K562 (cell line): ENCODE data around the gene LPIN3. TPM values are rescaled to one million over a fixed set of nuclear protein-coding genes. Genes with fewer than 3 reads are reported as not detected.

Experiments used
- ATAC-seq: fragments of 200-7000 bp; cut with Tn5 transposase; 3 replicates; pipeline ENCODE4 v1.9.1; 2020; ENCODE audit warnings: moderate library complexity
- BruUV-seq: library from RNA; stranded (reverse); fragments of 400-500 nt; replicated peaks from 2 replicates; lab custom pipeline; 2021; lab: Mats Ljungman, UMichigan
- CTCF ChIA-PET: fragments of 300-600 bp; formaldehyde crosslinking; extraction: SDS; loops from one replicate; lab custom pipeline; 2021; ENCODE audit warnings: low intra/inter-chr PET ratio; lab: Yijun Ruan, JAX
- POLR2A ChIA-PET: fragments of 300-600, 350-650 bp; sonication (Branson Sonifier 250); formaldehyde crosslinking; extraction: SDS; loops from one replicate; lab custom pipeline; 2021; ENCODE audit warnings: antibody characterized with exemption, inconsistent platforms; lab: Yijun Ruan, JAX
- DNase-seq, 4 experiments: peaks; one replicate each; pipeline versions ENCODE4 v3.0.0 to v3.0.0-alpha.2; 2011 to 2018; ENCODE audit warnings: low spot score in 3 of 4, mixed read lengths in 3 of 4; ENCODE audit errors: extremely low read depth in 1 of 4
- FAIRE-seq: peaks from 2 replicates; lab custom pipeline; 2011; peaks lifted over from hg19 to GRCh38; lab: Jason Lieb, UNC
- H2AFZ ChIP-seq: 2 replicates; pipeline ENCODE4 v1.6.0; 2011; ENCODE audit warnings: low read depth, low read length, control low read depth, inconsistent platforms
- H3K27ac ChIP-seq: fragments of 200-600 bp; 3 replicates; pipeline ENCODE4 v1.8.0; 2011; ENCODE audit warnings: low read depth, mild to moderate bottlenecking, control low read depth, inconsistent platforms, low read length, moderate library complexity, mixed read lengths; ENCODE audit errors: extremely low read depth
- H3K27me3 ChIP-seq, 2 experiments: fragments of 300-600 bp in 1 of 2; 2 replicates in 1 of 2; 3 replicates in 1 of 2; pipeline versions ENCODE4 v1.6.0 to v1.8.0; 2011; ENCODE audit warnings: inconsistent platforms in 2 of 2, low read length in 2 of 2, mild to moderate bottlenecking in 1 of 2, mixed read lengths in 1 of 2, moderate library complexity in 1 of 2; ENCODE audit not compliant: control insufficient read depth in 2 of 2, insufficient read depth in 2 of 2
- H3K36me3 ChIP-seq: fragments of 300-600 bp; 3 replicates; pipeline ENCODE4 v1.8.0; 2011; ENCODE audit warnings: mild to moderate bottlenecking, low read length, inconsistent platforms; ENCODE audit not compliant: control insufficient read depth, insufficient read depth
- H3K4me1 ChIP-seq, 2 experiments: fragments of 200-600 bp in 1 of 2; replicated peaks in 1 of 2; 2 replicates in 1 of 2; 3 replicates in 1 of 2; pipeline versions ENCODE4 v1.5.1 to v1.8.0; 2011; ENCODE audit warnings: inconsistent platforms in 2 of 2, low read length in 2 of 2, mild to moderate bottlenecking in 1 of 2, mixed read lengths in 1 of 2, moderate library complexity in 1 of 2; ENCODE audit not compliant: control insufficient read depth in 2 of 2, insufficient read depth in 2 of 2
- H3K4me2 ChIP-seq: 2 replicates; pipeline ENCODE4 v1.6.1; 2011; ENCODE audit warnings: low read length, control low read depth, inconsistent platforms, mixed read lengths; ENCODE audit not compliant: insufficient read depth
- H3K4me3 ChIP-seq: fragments of 200-600 bp; sonication (generic), shearing (Covaris generic); 2 replicates; pipeline ENCODE4 v1.5.1; 2016; ENCODE audit warnings: control low read depth, inconsistent platforms
- H3K79me2 ChIP-seq: fragments of 200-600 bp; 3 replicates; pipeline ENCODE4 v1.8.0; 2011; ENCODE audit warnings: low read length, inconsistent platforms; ENCODE audit not compliant: control insufficient read depth, insufficient read depth
- H3K9ac ChIP-seq, 2 experiments: 2 replicates each; pipeline versions ENCODE4 v1.6.0 to v1.6.1; 2011; ENCODE audit warnings: low read depth in 2 of 2, low read length in 2 of 2, control low read depth in 1 of 2, inconsistent platforms in 1 of 2, mild to moderate bottlenecking in 1 of 2, mixed read lengths in 1 of 2; ENCODE audit not compliant: insufficient read depth in 1 of 2
- H3K9me1 ChIP-seq: one replicate; pipeline ENCODE4 v1.6.0; 2011; ENCODE audit warnings: inconsistent platforms, mild to moderate bottlenecking, low read length, moderate library complexity; ENCODE audit not compliant: control insufficient read depth, insufficient read depth
- H3K9me3 ChIP-seq: replicated peaks from 2 replicates; pipeline ENCODE4 v1.5.1; 2011; ENCODE audit warnings: low read depth, low read length, inconsistent platforms; ENCODE audit not compliant: control insufficient read depth, insufficient read depth
- H4K20me1 ChIP-seq: replicated peaks from 2 replicates; pipeline ENCODE4 v1.6.1; 2011; ENCODE audit warnings: low read length, inconsistent platforms, mixed read lengths; ENCODE audit not compliant: control insufficient read depth, insufficient read depth
- ATF7 ChIP-seq: fragments of 450-650 bp; IDR thresholded peaks from 2 replicates; pipeline ENCODE4 v1.7.1; 2014; ENCODE audit warnings: mild to moderate bottlenecking, moderate library complexity
- DIDO1 ChIP-seq: fragments of 450-650 bp; IDR thresholded peaks from 2 replicates; pipeline ENCODE4 v1.6.1; 2016; ENCODE audit warnings: low read depth, missing biosample characterization, missing genetic modification characterization
- MITF ChIP-seq: IDR thresholded peaks from 2 replicates; pipeline ENCODE4 v1.6.1; 2014; ENCODE audit warnings: antibody characterized with exemption
- MTA3 ChIP-seq: fragments of 450-650 bp; formaldehyde crosslinking; IDR thresholded peaks from 2 replicates; pipeline ENCODE4 v1.6.1; 2017; ENCODE audit warnings: mild to moderate bottlenecking, borderline replicate concordance
- PRPF4 ChIP-seq: fragments of 200-400 bp; formaldehyde crosslinking; IDR thresholded peaks from one replicate; pipeline ENCODE4 v1.6.1; 2017; ENCODE audit warnings: low read length, low read depth, mild to moderate bottlenecking; ENCODE audit not compliant: insufficient read depth, poor library complexity, severe bottlenecking
- RAD51 ChIP-seq: fragments of 450-650 bp; IDR thresholded peaks from 2 replicates; pipeline ENCODE4 v1.7.1; 2016; ENCODE audit warnings: low read depth, mild to moderate bottlenecking, borderline replicate concordance
- RCOR1 ChIP-seq, 2 experiments: IDR thresholded peaks; 2 replicates each; pipeline ENCODE4 v1.6.1; 2012; ENCODE audit warnings: low read depth in 2 of 2, low read length in 2 of 2, borderline replicate concordance in 1 of 2, improper control_type of control experiment in 1 of 2
- TAF9B ChIP-seq: fragments of 450-650 bp; IDR thresholded peaks from 2 replicates; pipeline ENCODE4 v1.6.1; 2018; ENCODE audit warnings: mild to moderate bottlenecking; ENCODE audit not compliant: partially characterized antibody
- ZBTB33 ChIP-seq: sonication (generic); formaldehyde crosslinking; IDR thresholded peaks from 2 replicates; pipeline ENCODE4 v1.8.1; 2023; ENCODE audit warnings: mild to moderate bottlenecking, missing genetic modification reagents
- ZBTB43 ChIP-seq: sonication (generic); formaldehyde crosslinking; IDR thresholded peaks from 2 replicates; pipeline ENCODE4 v1.8.0; 2023; ENCODE audit warnings: mild to moderate bottlenecking, missing genetic modification reagents
- ZNF347 ChIP-seq: fragments of 450-650 bp; formaldehyde crosslinking; IDR thresholded peaks from 2 replicates; pipeline ENCODE4 v1.4.0; 2020; ENCODE audit warnings: low read depth, mild to moderate bottlenecking, moderate library complexity
- ZNF57 ChIP-seq: fragments of 450-650 bp; formaldehyde crosslinking; IDR thresholded peaks from 2 replicates; pipeline ENCODE4 v1.4.0; 2020; ENCODE audit warnings: mild to moderate bottlenecking, moderate library complexity
- WGBS: fragments of 100-300 bp; shearing (Covaris generic); methylation state at CpG from one replicate; pipeline ENCODE4 v1.1.6; 2016; ENCODE audit warnings: low coverage, mixed read lengths; ENCODE audit not compliant: insufficient coverage; ENCODE audit errors: missing lambda C conversion rate; 5-methylcytosine and 5-hydroxymethylcytosine counted together
- in situ Hi-C: fragments of 300-500 bp; cut with MboI; formaldehyde crosslinking; loops from 4 replicates; pipeline ENCODE4 v1.15.0; 2018; ENCODE audit warnings: inconsistent platforms, mixed read lengths
- intact Hi-C: fragments of 100-400 bp; cut with micrococcal nuclease; formaldehyde crosslinking; loops from 2 replicates; pipeline ENCODE4 v1.14.2; 2022
- polyA plus RNA-seq, 8 experiments: library from polyadenylated mRNA; depleted of rRNA in 4 of 8; stranded (reverse) in 5 of 8; unstranded in 3 of 8; fragments of >200 nt; fragmentation: Nextera tagmentation in 2 of 8; fragmentation: Illumina TruSeq in 1 of 8; extraction: Ambion mirVana in 2 of 8; extraction: Trizol in 1 of 8; gene quantifications; 2 replicates each; pipeline versions ENCODE4 v1.2.1 to v1.2.3, GENCODE V29; 2011 to 2014; ENCODE audit warnings: inconsistent platforms in 1 of 8, missing spikeins in 1 of 8
- total RNA-seq, 7 experiments: library from RNA; depleted of rRNA in 6 of 7; stranded (reverse); fragments of >200 nt in 6 of 7; fragmentation: Illumina TruSeq in 2 of 7; extraction: Trizol in 2 of 7; gene quantifications; 2 replicates each; pipeline versions ENCODE4 v1.2.1 to v1.2.3, GENCODE V29; 2011 to 2021; ENCODE audit warnings: low replicate concordance in 1 of 7

Gene LPIN3
- total and polyA plus RNA-seq, 9 of the 15 experiments (the other 6 are each of a cell fraction or from before 2014, with no cell fraction given) = 2.2 to 10.4 (median 5.9) TPM

GRCh38 chr20:41365777-41366545 is 25.3 kb downstream of the LPIN3 start (continued):
- no peak for TF ChIP-seq ZBTB43 (CRISPR knock-in tag)
- TF ChIP-seq TAF9B = no peak

- H4K20me1 ChIP-seq = peaks cover 23% of the 10 kb centered on the region
- no peak within 1 kb of the TSS for H3K4me2 ChIP-seq
- CTCF ChIA-PET = no interaction called here
- WGBS = 15% methylated on average over 37 of the region's 93 CpGs
- intact Hi-C loops (no loop called here), in situ Hi-C loops (no loop called here)
- no peak within 1 kb of the TSS for H3K4me3 ChIP-seq
- H3K27ac ChIP-seq = no peak within 1 kb of the TSS
- H3K9me1 ChIP-seq = no peaks in the 10 kb centered on the region
- H3K27me3 ChIP-seq = peaks cover 37 to 67% of the 10 kb centered on the region in 2 experiments; a peak in 4 of 5 replicates
- H3K36me3 ChIP-seq = no peaks in the 10 kb centered on the region
- POLR2A ChIA-PET = no interaction called here
- no peak within 1 kb of the TSS for H2AFZ ChIP-seq
- H3K9ac ChIP-seq = no peak within 1 kb of the TSS
- DNase-seq (no peak), FAIRE-seq (no peak), ATAC-seq (no peak)
- H3K79me2 ChIP-seq = no peaks in the 10 kb centered on the region
- H3K9me3 ChIP-seq = no peaks in the 10 kb centered on the region
- no TSS peak for BruUV-seq
- H3K4me1 ChIP-seq = peaks cover 0 to 30% of the 10 kb centered on the region in 2 experiments; a peak in 2 of 5 replicates
- TF ChIP-seq ZNF347 (CRISPR knock-in tag) (no peak), RAD51 (no peak), MITF (no peak), DIDO1 (tag) (no peak), ZNF57 (CRISPR knock-in tag) (no peak), MTA3 (no peak), ATF7 (no peak), RCOR1 (IDR thresholded peaks at IDR 0.05; ENCODE audit: borderline replicate concordance in 1 of 2, low read depth in 2 of 2, low read length in 2 of 2) (no peak), PRPF4 (no peak), ZBTB33 (CRISPR knock-in tag) (no peak)
Observed at GRCh38 chr20:41366546-41367392, 26.1 kb downstream of the LPIN3 start, which contains the start of gene EMILIN3. Gene EMILIN3, minus strand, starts transcription at chr20:41366818. Its CDS starts 184 bp downstream, at chr20:41366634.
